H1 (cell line): ENCODE results near the gene S100A16. TPM values are rescaled to one million over a fixed set of nuclear protein-coding genes. Genes with fewer than 3 reads are reported as not detected.

Source experiments
- CTCF ChIA-PET: fragments of 300-600 bp; sonication (Branson Sonifier 250); formaldehyde crosslinking; loops from one replicate; lab custom pipeline; 2021; ENCODE audit not compliant: partially characterized antibody; lab: Charles Lee
- POLR2A ChIA-PET: fragments of 300-600 bp; sonication (Branson Sonifier 250); formaldehyde crosslinking; loops from one replicate; lab custom pipeline; 2021; ENCODE audit warnings: inconsistent platforms; ENCODE audit not compliant: partially characterized antibody; lab: Charles Lee
- DNase-seq, 2 experiments: peaks; one replicate each; pipeline versions ENCODE4 v3.0.0 to v3.0.0-alpha.2; 2010 to 2022; ENCODE audit warnings: low spot score in 2 of 2, low read depth in 1 of 2, mixed read lengths in 1 of 2
- FAIRE-seq: peaks from 2 replicates; lab custom pipeline; 2011; peaks lifted over from hg19 to GRCh38; lab: Jason Lieb, UNC
- H2AFZ ChIP-seq: 2 replicates; pipeline ENCODE4 v1.8.1; 2012; ENCODE audit warnings: low read length, inconsistent platforms
- H2AK5ac ChIP-seq: 2 replicates; pipeline ENCODE4 v1.6.1; 2013; ENCODE audit warnings: low read depth, low read length
- H2BK120ac ChIP-seq: replicated peaks from 2 replicates; pipeline ENCODE3; 2013; ENCODE audit warnings: low read depth, low read length, inconsistent platforms
- H2BK12ac ChIP-seq: 2 replicates; pipeline ENCODE4 v1.6.1; 2013; ENCODE audit warnings: low read depth, low read length
- H2BK15ac ChIP-seq: 2 replicates; pipeline ENCODE4 v1.6.1; 2013; ENCODE audit warnings: low read length
- H2BK20ac ChIP-seq: 2 replicates; pipeline ENCODE4 v1.6.1; 2013; ENCODE audit warnings: low read length
- H2BK5ac ChIP-seq: 2 replicates; pipeline ENCODE4 v1.6.1; 2013; ENCODE audit warnings: low read depth, low read length
- H3K14ac ChIP-seq: 2 replicates; pipeline ENCODE4 v1.6.1; 2013; ENCODE audit warnings: inconsistent platforms; ENCODE audit not compliant: insufficient read length
- H3K18ac ChIP-seq: 2 replicates; pipeline ENCODE4 v1.6.1; 2013; ENCODE audit warnings: low read length; ENCODE audit errors: extremely low read depth
- H3K23ac ChIP-seq: 2 replicates; pipeline ENCODE4 v1.6.1; 2013; ENCODE audit warnings: inconsistent platforms; ENCODE audit not compliant: insufficient read length
- H3K23me2 ChIP-seq: 2 replicates; pipeline ENCODE4 v1.6.1; 2013; ENCODE audit warnings: low read depth, low read length
- H3K27ac ChIP-seq: 2 replicates; pipeline ENCODE4 v1.6.1; 2011; ENCODE audit warnings: low read depth, low read length, inconsistent platforms
- H3K27me3 ChIP-seq, 4 experiments: replicated peaks in 1 of 4; 1 replicate in 1 of 4; 2 replicates in 3 of 4; pipeline versions ENCODE4 v1.6.1 to v1.8.1; 2011 to 2013; ENCODE audit warnings: low read length in 3 of 4, mild to moderate bottlenecking in 3 of 4, inconsistent platforms in 2 of 4, mixed read lengths in 2 of 4, moderate library complexity in 1 of 4; ENCODE audit not compliant: control insufficient read depth in 3 of 4, insufficient read depth in 3 of 4; ENCODE audit errors: extremely low read depth in 1 of 4
- H3K36me3 ChIP-seq, 4 experiments: 2 replicates each; pipeline versions ENCODE4 v1.6.1 to v1.8.1; 2011 to 2013; ENCODE audit warnings: mild to moderate bottlenecking in 4 of 4, low read length in 3 of 4, moderate library complexity in 2 of 4, control low read depth in 1 of 4, inconsistent platforms in 1 of 4; ENCODE audit not compliant: insufficient read depth in 4 of 4, control insufficient read depth in 2 of 4
- H3K4ac ChIP-seq: replicated peaks from 2 replicates; pipeline ENCODE3; 2013; ENCODE audit warnings: low read length, low read depth, mixed read lengths, inconsistent platforms; ENCODE audit not compliant: insufficient read length
- H3K4me1 ChIP-seq, 4 experiments: replicated peaks in 1 of 4; 1 replicate in 1 of 4; 2 replicates in 3 of 4; pipeline versions ENCODE4 v1.6.1 to v1.8.1; 2011 to 2013; ENCODE audit warnings: low read length in 3 of 4, inconsistent platforms in 2 of 4, mixed read lengths in 1 of 4; ENCODE audit not compliant: insufficient read depth in 4 of 4, control insufficient read depth in 3 of 4
- H3K4me2 ChIP-seq, 2 experiments: 2 replicates each; pipeline versions ENCODE4 v1.6.1 to v1.8.1; 2011 to 2013; ENCODE audit warnings: low read depth in 2 of 2, low read length in 2 of 2, control low read depth in 1 of 2, inconsistent platforms in 1 of 2, mild to moderate bottlenecking in 1 of 2; ENCODE audit not compliant: insufficient read depth in 1 of 2
- H3K4me3 ChIP-seq, 4 experiments: fragments of 200-600, 300-600 bp in 1 of 4; sonication (generic), shearing (Covaris generic), sonication (Bioruptor Twin) in 1 of 4; 2 replicates each; pipeline versions ENCODE4 v1.5.1 to v1.8.1; 2011 to 2016; ENCODE audit warnings: low read length in 4 of 4, low read depth in 3 of 4, control low read depth in 2 of 4, inconsistent platforms in 2 of 4, mild to moderate bottlenecking in 2 of 4, mixed read lengths in 1 of 4, moderate library complexity in 1 of 4; ENCODE audit not compliant: insufficient read depth in 2 of 4; ENCODE audit errors: extremely low read depth in 1 of 4
- H3K56ac ChIP-seq: replicated peaks from 2 replicates; pipeline ENCODE3; 2013; ENCODE audit warnings: low read depth, mild to moderate bottlenecking, mixed read lengths, low read length, inconsistent platforms; ENCODE audit not compliant: insufficient read length
- H3K79me1 ChIP-seq: 2 replicates; pipeline ENCODE4 v1.6.1; 2013; ENCODE audit warnings: low read depth, low read length, control low read depth
- H3K79me2 ChIP-seq, 2 experiments: 2 replicates each; pipeline versions ENCODE4 v1.6.1 to v1.8.1; 2012 to 2013; ENCODE audit warnings: low read length in 2 of 2, mild to moderate bottlenecking in 2 of 2, inconsistent platforms in 1 of 2; ENCODE audit not compliant: insufficient read depth in 2 of 2, control insufficient read depth in 1 of 2
- H3K9ac ChIP-seq, 4 experiments: replicated peaks in 1 of 4; 1 replicate in 1 of 4; 2 replicates in 3 of 4; pipeline versions ENCODE4 v1.6.1 to v1.8.1; 2011 to 2013; ENCODE audit warnings: low read depth in 3 of 4, low read length in 3 of 4, control low read depth in 2 of 4, mild to moderate bottlenecking in 2 of 4, moderate library complexity in 2 of 4, inconsistent platforms in 1 of 4; ENCODE audit errors: extremely low read depth in 1 of 4
- H3K9me3 ChIP-seq, 2 experiments: 2 replicates each; pipeline versions ENCODE4 v1.6.1 to v1.8.1; 2012 to 2013; ENCODE audit warnings: mild to moderate bottlenecking in 2 of 2, moderate library complexity in 2 of 2, control low read depth in 1 of 2, inconsistent platforms in 1 of 2, low read depth in 1 of 2, low read length in 1 of 2, mixed read lengths in 1 of 2; ENCODE audit not compliant: insufficient read depth in 2 of 2
- H4K20me1 ChIP-seq, 2 experiments: replicated peaks in 1 of 2; 2 replicates each; pipeline versions ENCODE3 to v1.8.1; 2011 to 2013; ENCODE audit warnings: inconsistent platforms in 2 of 2, low read length in 2 of 2, mild to moderate bottlenecking in 1 of 2; ENCODE audit not compliant: insufficient read depth in 2 of 2, control insufficient read depth in 1 of 2
- H4K5ac ChIP-seq: 2 replicates; pipeline ENCODE4 v1.6.1; 2013; ENCODE audit warnings: low read length, low read depth, mixed read lengths, inconsistent platforms; ENCODE audit not compliant: insufficient read length
- H4K8ac ChIP-seq: 2 replicates; pipeline ENCODE4 v1.8.0; 2013; ENCODE audit warnings: mild to moderate bottlenecking, moderate library complexity, low read length, inconsistent platforms; ENCODE audit not compliant: insufficient read depth; ENCODE audit errors: extremely low read depth
- H4K91ac ChIP-seq: replicated peaks from 2 replicates; pipeline ENCODE3; 2013; ENCODE audit warnings: low read length, mixed read lengths, inconsistent platforms; ENCODE audit not compliant: insufficient read length
- GABPA ChIP-seq: IDR thresholded peaks from 2 replicates; pipeline ENCODE4 v1.6.1; 2011; ENCODE audit warnings: mild to moderate bottlenecking, low read length, moderate library complexity, borderline replicate concordance; ENCODE audit not compliant: insufficient read depth
- WGBS, 2 experiments: shearing (Covaris generic) in 1 of 2; methylation state at CpG; one replicate each; pipeline versions ENCODE4 v1.1.6 to v1.1.7; 2013 to 2015; ENCODE audit warnings: low lambda C conversion rate in 2 of 2, mixed read lengths in 2 of 2, inconsistent platforms in 1 of 2, low coverage in 1 of 2, missing lambda C conversion rate in 1 of 2; ENCODE audit not compliant: insufficient replicate concordance in 2 of 2, insufficient coverage in 1 of 2, insufficient read length in 1 of 2; ENCODE audit errors: extremely low coverage in 1 of 2, missing lambda C conversion rate in 1 of 2; 5-methylcytosine and 5-hydroxymethylcytosine counted together
- polyA plus RNA-seq, 7 experiments: library from polyadenylated mRNA; depleted of rRNA in 3 of 7; stranded (reverse) in 5 of 7; unstranded in 2 of 7; fragments of >200 nt in 5 of 7; fragments of 200-250 nt in 2 of 7; gene quantifications; 1 replicate in 5 of 7; 2 replicates in 1 of 7; 4 replicates in 1 of 7; pipeline versions ENCODE4 v1.2.1 to v1.2.3, GENCODE V29; 2011 to 2013; ENCODE audit warnings: missing spikeins in 2 of 7, mixed read lengths in 2 of 7
- total RNA-seq: library from RNA; stranded (reverse); fragmentation: NEBNext Ultra II Directional; extraction: Animal tissue kit (Norgen Biotek cat#: 25700); gene quantifications from 2 replicates; pipeline ENCODE4 v1.2.1, GENCODE V29; 2021

S100A16 gene
- total and polyA plus RNA-seq, 2 of the 8 experiments (the other 6 are each of a cell fraction or from before 2014, with no cell fraction given) = 14.9 to 61.4 TPM

DNA sequence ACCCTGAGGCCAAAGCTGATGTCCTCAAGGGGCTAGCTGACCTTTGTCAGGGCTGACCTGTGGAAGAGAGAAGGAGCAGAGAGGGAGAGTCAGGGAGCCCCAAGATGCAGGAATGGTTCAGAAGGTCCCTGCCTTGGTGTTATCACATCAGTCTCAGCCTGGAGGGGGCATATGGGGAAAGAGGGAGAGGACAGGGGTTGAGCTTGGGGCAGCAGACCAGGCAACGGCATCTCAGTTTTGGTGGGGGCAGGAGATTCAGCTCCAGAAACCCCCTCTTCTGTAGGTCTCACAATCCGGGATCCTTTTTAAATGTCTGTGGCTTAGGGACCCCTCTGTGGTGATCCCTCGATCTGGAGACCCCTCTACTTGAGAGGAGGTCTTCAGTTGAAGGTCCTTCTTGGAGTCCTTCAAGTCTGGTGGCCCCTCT, 13.6 kb upstream of the S100A16 start:
- no peak overlapping the region for H2BK120ac ChIP-seq
- H3K36me3 ChIP-seq = peaks cover 0 to 4% (median 1%) of the 10 kb centered on the region in 4 experiments; a peak in 3 of 8 replicates
- 0 out of 2 replicates have a peak overlapping the region, but pooled peaks have one; percentile 81 for H2BK15ac ChIP-seq
- H3K18ac ChIP-seq = peak overlapping the region; percentile 93
- no peak overlapping the region for H3K27ac ChIP-seq
- no peaks in the 10 kb centered on the region for H4K20me1 ChIP-seq
- H3K4me3 ChIP-seq = peak overlapping the region; percentile 45 to 77 (median 72); a peak in 7 of 8 replicates
- H3K23ac ChIP-seq = no peak overlapping the region
- no peaks in the 10 kb centered on the region for H3K79me2 ChIP-seq
- no peaks in the 10 kb centered on the region for H3K79me1 ChIP-seq
- no peak for FAIRE-seq
- H4K5ac ChIP-seq = no peak overlapping the region
- H4K8ac ChIP-seq = no peak overlapping the region
- H2AK5ac ChIP-seq = no peak overlapping the region
- H3K4me1 ChIP-seq = peaks cover 0 to 13% (median 7%) of the 10 kb centered on the region in 4 experiments; a peak in 6 of 7 replicates
- H3K56ac ChIP-seq = no peak overlapping the region
- no peak overlapping the region for H3K14ac ChIP-seq
- H2AFZ ChIP-seq = no peak overlapping the region
- H3K9ac ChIP-seq = peak overlapping the region in 1 of 4 experiments; percentile 69; a peak in 2 of 7 replicates
- H2BK20ac ChIP-seq = 0 out of 2 replicates have a peak overlapping the region, but pooled peaks have one; percentile 75
- H2BK12ac ChIP-seq = peak overlapping the region; percentile 92
- DNase-seq = no peak
- peak overlapping the region; percentile 18 for H4K91ac ChIP-seq
- peaks cover 7% of the 10 kb centered on the region for H3K23me2 ChIP-seq
- peak overlapping the region; percentile 71 for H3K4ac ChIP-seq
- H3K4me2 ChIP-seq = peak overlapping the region; percentile 74 to 95
- 0 out of 2 replicates have a peak overlapping the region, but pooled peaks have one; percentile 68 for H2BK5ac ChIP-seq
- ChIA-PET CTCF (interaction anchor here (0.8 to 10.2 kb wide), 21 partner anchors 8 to 315 kb away, joined by 3 to 115 read pairs (median 13); partner anchors contain the start of genes S100A14, S100A16, S100A4 and S100A6), POLR2A (interaction anchor here (0.7 to 15.6 kb wide), 25 partner anchors 8 to 363 kb away, joined by 3 to 261 read pairs (median 5); partner anchors contain the start of genes CHTOP, RPS27, S100A14 and S100A16)
- no peaks in the 10 kb centered on the region for H3K27me3 ChIP-seq
- H3K9me3 ChIP-seq = no peaks in the 10 kb centered on the region
- WGBS, 2 experiments = 75% methylated on average over 3 of the region's 3 CpGs; no CpG with 5 or more reads in 1 of the 2 experiments
- TF ChIP-seq GABPA = no peak
